ENCODE measurements around the gene MB21D2.
"Not testable (repeated sequence)": the region's sequence is repeated elsewhere in the genome, so short reads cannot be mapped to it uniquely, and the experiment has no call there.

MB21D2 gene

GRCh38 chr3:192817506-192817905, 100.2 kb downstream of the MB21D2 start:
- in situ Hi-C loops (cut with HindIII; ENCODE audit: low sequenced_read_pairs): loop anchor here (10.0 kb wide), 1 partner anchor 227 kb away; no protein-coding TSS in a partner anchor

GRCh38 chr3:192817053-192817452, 100.6 kb downstream of the MB21D2 start:
- in situ Hi-C loops (cut with HindIII; ENCODE audit: low sequenced_read_pairs): loop anchor here (10.0 kb wide), 1 partner anchor 228 kb away; no protein-coding TSS in a partner anchor

- in situ Hi-C loops (cut with HindIII; ENCODE audit: low sequenced_read_pairs): loop anchor here (10.0 kb wide), 1 partner anchor 228 kb away; no protein-coding TSS in a partner anchor
Measured at GRCh38 chr3:192816351-192816750, 101.3 kb downstream of the MB21D2 start.

GRCh38 chr3:192812743-192813383, 104.8 kb downstream of the MB21D2 start:
- in situ Hi-C loops (cut with HindIII; ENCODE audit: low sequenced_read_pairs): loop anchor here (5.0 to 10.0 kb wide), 2 partner anchors 104 to 232 kb away; partner anchors contain the start of gene MB21D2

GRCh38 chr3:192805711-192806110, 111.9 kb downstream of the MB21D2 start:
- in situ Hi-C loops (cut with HindIII; ENCODE audit: low sequenced_read_pairs): no loop called here

- in situ Hi-C loops (cut with HindIII; ENCODE audit: low sequenced_read_pairs): no loop called here
Measured at GRCh38 chr3:192804502-192804901, 113.2 kb downstream of the MB21D2 start.

GRCh38 chr3:192802957-192803899, 114.4 kb downstream of the MB21D2 start:
- in situ Hi-C loops (cut with HindIII; ENCODE audit: low sequenced_read_pairs): no loop called here

- in situ Hi-C loops (cut with HindIII; ENCODE audit: low sequenced_read_pairs): no loop called here
Measured at GRCh38 chr3:192801985-192802384, 115.7 kb downstream of the MB21D2 start.

GRCh38 chr3:192799721-192800120, 117.9 kb downstream of the MB21D2 start:
- in situ Hi-C loops (cut with HindIII; ENCODE audit: low sequenced_read_pairs): loop anchor here (5.0 to 25.0 kb wide), 2 partner anchors 232 to 763 kb away; partner anchors contain the start of gene ATP13A4

- in situ Hi-C loops (cut with HindIII; ENCODE audit: low sequenced_read_pairs): loop anchor here (5.0 to 25.0 kb wide), 2 partner anchors 228 to 767 kb away; partner anchors contain the start of gene ATP13A4
Measured at GRCh38 chr3:192795021-192795420, 122.6 kb downstream of the MB21D2 start.

GRCh38 chr3:192794216-192794615, 123.4 kb downstream of the MB21D2 start:
- in situ Hi-C loops (cut with HindIII; ENCODE audit: low sequenced_read_pairs): loop anchor here (25.0 kb wide), 1 partner anchor 768 kb away; the partner anchor contains the start of gene ATP13A4

- in situ Hi-C loops (cut with HindIII; ENCODE audit: low sequenced_read_pairs): loop anchor here (25.0 kb wide), 1 partner anchor 773 kb away; the partner anchor contains the start of gene ATP13A4
Measured at GRCh38 chr3:192788816-192789515, 128.7 kb downstream of the MB21D2 start.

- in situ Hi-C loops (cut with HindIII; ENCODE audit: low sequenced_read_pairs): loop anchor here (25.0 kb wide), 1 partner anchor 784 kb away; the partner anchor contains the start of gene ATP13A4
Measured at GRCh38 chr3:192778508-192778907, 139.1 kb downstream of the MB21D2 start.

- in situ Hi-C loops (cut with HindIII; ENCODE audit: low sequenced_read_pairs): not testable (repeated sequence)
Measured at GRCh38 chr3:192774341-192774740, 143.3 kb downstream of the MB21D2 start.

- in situ Hi-C loops (cut with HindIII; ENCODE audit: low sequenced_read_pairs): no loop called here
Measured at GRCh38 chr3:192772240-192772894, 145.3 kb downstream of the MB21D2 start.

GRCh38 chr3:192758654-192759053, 159.0 kb downstream of the MB21D2 start:
- in situ Hi-C loops (cut with HindIII; ENCODE audit: low sequenced_read_pairs): no loop called here

- in situ Hi-C loops (cut with HindIII; ENCODE audit: low sequenced_read_pairs): no loop called here
Measured at GRCh38 chr3:192751148-192751547, 166.5 kb downstream of the MB21D2 start.

GRCh38 chr3:192750201-192750600, 167.5 kb downstream of the MB21D2 start:
- in situ Hi-C loops (cut with HindIII; ENCODE audit: low sequenced_read_pairs): no loop called here

- in situ Hi-C loops (cut with HindIII; ENCODE audit: low sequenced_read_pairs): no loop called here
Measured at GRCh38 chr3:192747746-192748145, 169.9 kb downstream of the MB21D2 start.

- in situ Hi-C loops (cut with HindIII; ENCODE audit: low sequenced_read_pairs): no loop called here
Measured at GRCh38 chr3:192747145-192747544, 170.5 kb downstream of the MB21D2 start.

Data from endothelial cell of hepatic sinusoid (primary cell).